Karpas-422 (cell line): Measurements from ENCODE around the gene EHMT2. TPM values are rescaled to one million over a fixed set of nuclear protein-coding genes. Genes with fewer than 3 reads are reported as not detected.
"Not testable (repeated sequence)": the region's sequence is repeated elsewhere in the genome, so short reads cannot be mapped to it uniquely, and the experiment has no call there.

Experiments
- DNase-seq: peaks from one replicate; pipeline ENCODE4 v3.0.0-alpha.2; 2015
- H2AFZ ChIP-seq: fragments of 200-600 bp; sonication (generic); 2 replicates; pipeline ENCODE4 v1.6.1; 2014; ENCODE audit warnings: antibody characterized with exemption, low read length, mixed read lengths
- H3K27ac ChIP-seq: fragments of 200-600 bp; sonication (generic); 2 replicates; pipeline ENCODE4 v1.5.1; 2014; ENCODE audit warnings: mild to moderate bottlenecking, low read length, moderate library complexity
- H3K27me3 ChIP-seq: fragments of 200-600 bp; sonication (generic); 2 replicates; pipeline ENCODE4 v1.6.1; 2014; ENCODE audit warnings: low read length, mixed read lengths
- H3K36me3 ChIP-seq: fragments of 200-600 bp; sonication (generic); 2 replicates; pipeline ENCODE4 v1.6.1; 2014; ENCODE audit warnings: low read length, mixed read lengths; ENCODE audit not compliant: insufficient read depth
- H3K4me1 ChIP-seq: fragments of 200-600 bp; sonication (generic); 2 replicates; pipeline ENCODE4 v1.6.1; 2014; ENCODE audit warnings: mild to moderate bottlenecking, low read length, mixed read lengths
- H3K4me2 ChIP-seq: fragments of 200-600 bp; sonication (generic); 2 replicates; pipeline ENCODE4 v1.6.1; 2014; ENCODE audit warnings: low read length, low read depth, mild to moderate bottlenecking; ENCODE audit not compliant: poor library complexity, severe bottlenecking
- H3K4me3 ChIP-seq: fragments of 200-600 bp; sonication (generic); 2 replicates; pipeline ENCODE4 v1.5.1; 2014; ENCODE audit warnings: mild to moderate bottlenecking, antibody characterized with exemption, low read length, mixed read lengths
- H3K79me2 ChIP-seq: fragments of 200-600 bp; sonication (generic); 2 replicates; pipeline ENCODE4 v1.6.1; 2014; ENCODE audit warnings: mild to moderate bottlenecking, low read length, mixed read lengths
- H3K9ac ChIP-seq: fragments of 200-600 bp; sonication (generic); 2 replicates; pipeline ENCODE4 v1.6.0; 2014; ENCODE audit warnings: low read length
- H3K9me2 ChIP-seq: fragments of 200-600 bp; sonication (generic), shearing (Covaris generic); replicated peaks from 2 replicates; pipeline ENCODE4 v1.6.0; 2014; ENCODE audit warnings: mild to moderate bottlenecking, low read length, moderate library complexity; ENCODE audit not compliant: insufficient read depth
- H3K9me3 ChIP-seq: fragments of 300-700, 200-600 bp; sonication (generic); 2 replicates; pipeline ENCODE4 v1.6.1; 2014; ENCODE audit warnings: low read length, mixed read lengths
- H4K20me1 ChIP-seq: fragments of 200-600 bp; sonication (generic); 2 replicates; pipeline ENCODE4 v1.6.1; 2014; ENCODE audit warnings: mild to moderate bottlenecking, antibody characterized with exemption, low read length, low read depth; ENCODE audit not compliant: insufficient read depth
- total RNA-seq: library from RNA; depleted of rRNA; stranded (reverse); fragments of >200 nt; shearing (Covaris generic); gene quantifications from 2 replicates; pipeline ENCODE4 v1.2.3, GENCODE V29; 2014; ENCODE audit warnings: low replicate concordance

EHMT2 gene
- total RNA-seq, 1 experiment from 2014 or later, result 40.0 TPM

DNA sequence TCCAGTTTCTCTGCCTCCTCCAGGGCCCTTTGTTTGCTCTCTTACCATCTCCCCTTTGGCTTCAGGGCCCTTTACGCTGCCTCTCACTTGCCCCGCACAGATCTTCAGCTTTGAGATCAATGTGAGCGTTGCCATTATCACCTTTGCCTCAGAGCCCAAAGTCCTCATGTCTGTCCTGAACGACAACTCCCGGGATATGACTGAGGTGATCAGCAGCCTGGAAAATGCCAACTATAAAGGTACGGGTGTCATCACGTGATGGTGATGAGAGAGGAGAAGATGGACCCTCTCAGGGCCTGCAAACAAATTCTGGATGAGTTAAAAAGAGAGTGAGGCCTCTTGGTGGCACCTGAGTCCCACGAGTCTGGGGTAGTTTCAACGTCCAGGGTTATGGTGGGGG is 38.3 kb upstream of the EHMT2 start:
- Histone ChIP-seq H3K4me2 (no peak overlapping the region), H3K36me3 (no peaks in the 10 kb centered on the region), H3K4me3 (no peak overlapping the region), H3K79me2 (no peaks in the 10 kb centered on the region), H3K9me3 (no peaks in the 10 kb centered on the region), H4K20me1 (no peaks in the 10 kb centered on the region), H3K4me1 (peaks cover 4% of the 10 kb centered on the region; the same call in 1 of the 2 replicates), H3K9ac (no peak overlapping the region), H3K27ac (no peak overlapping the region), H3K27me3 (no peaks in the 10 kb centered on the region), H3K9me2 (no peaks in the 10 kb centered on the region), H2AFZ (no peak overlapping the region)
- DNase-seq, result no peak

GRCh38 chr6:31935021-31935420 is 37.5 kb upstream of the EHMT2 start:
- H3K9me2 ChIP-seq, result no peaks in the 10 kb centered on the region
- H3K4me1 ChIP-seq, result peaks cover under 1% of the 10 kb centered on the region; the same call in 1 of the 2 replicates
- DNase-seq, result no peak
- H3K4me3 ChIP-seq, result no peak overlapping the region
- no peak overlapping the region for H2AFZ ChIP-seq
- no peaks in the 10 kb centered on the region for H3K79me2 ChIP-seq
- no peaks in the 10 kb centered on the region for H3K36me3 ChIP-seq
- H3K9me3 ChIP-seq, result no peaks in the 10 kb centered on the region
- H3K27ac ChIP-seq, result no peak overlapping the region
- no peaks in the 10 kb centered on the region for H4K20me1 ChIP-seq
- H3K9ac ChIP-seq, result no peak overlapping the region
- H3K4me2 ChIP-seq, result no peak overlapping the region
- no peaks in the 10 kb centered on the region for H3K27me3 ChIP-seq

- Histone ChIP-seq H3K4me2 (no peak overlapping the region), H3K4me3 (no peak overlapping the region), H3K9me3 (no peaks in the 10 kb centered on the region), H3K9ac (no peak overlapping the region), H2AFZ (no peak overlapping the region), H3K36me3 (no peaks in the 10 kb centered on the region), H3K27me3 (no peaks in the 10 kb centered on the region), H3K9me2 (no peaks in the 10 kb centered on the region), H3K27ac (no peak overlapping the region), H3K79me2 (no peaks in the 10 kb centered on the region), H4K20me1 (no peaks in the 10 kb centered on the region), H3K4me1 (no peaks in the 10 kb centered on the region)
- no peak for DNase-seq
These were observed 36.0 kb upstream of the EHMT2 start for GRCh38 chr6:31933537-31933936.

- not testable (repeated sequence) for H3K9ac ChIP-seq, H3K27ac ChIP-seq, H3K27me3 ChIP-seq, H3K4me3 ChIP-seq, H3K36me3 ChIP-seq, H3K4me2 ChIP-seq, H3K9me2 ChIP-seq, DNase-seq, H3K4me1 ChIP-seq, H2AFZ ChIP-seq, H3K9me3 ChIP-seq, H3K79me2 ChIP-seq, H4K20me1 ChIP-seq
These were observed 34.6 kb upstream of the EHMT2 start for GRCh38 chr6:31932137-31932536.

GRCh38 chr6:31930962-31931361 is 33.5 kb upstream of the EHMT2 start:
- no peak for DNase-seq

GRCh38 chr6:31928672-31928939 is 31.1 kb upstream of the EHMT2 start:
- Histone ChIP-seq H3K27ac (no peak overlapping the region), H4K20me1 (no peaks in the 10 kb centered on the region), H3K4me3 (no peak overlapping the region), H3K79me2 (no peaks in the 10 kb centered on the region), H3K4me1 (no peaks in the 10 kb centered on the region), H3K27me3 (no peaks in the 10 kb centered on the region), H3K4me2 (no peak overlapping the region), H3K9me3 (no peaks in the 10 kb centered on the region), H3K9me2 (no peaks in the 10 kb centered on the region), H3K9ac (no peak overlapping the region), H3K36me3 (no peaks in the 10 kb centered on the region), H2AFZ (no peak overlapping the region)
- no peak for DNase-seq

More at GRCh38 chr6:31930962-31931361, 33.5 kb upstream of the EHMT2 start:
- no peak overlapping the region for H2AFZ ChIP-seq
- H3K9me3 ChIP-seq, result no peaks in the 10 kb centered on the region
- no peaks in the 10 kb centered on the region for H3K4me1 ChIP-seq
- no peak overlapping the region for H3K4me3 ChIP-seq
- no peaks in the 10 kb centered on the region for H3K27me3 ChIP-seq
- H3K9ac ChIP-seq, result no peak overlapping the region
- H3K27ac ChIP-seq, result no peak overlapping the region
- H3K4me2 ChIP-seq, result no peak overlapping the region
- no peaks in the 10 kb centered on the region for H4K20me1 ChIP-seq
- no peaks in the 10 kb centered on the region for H3K9me2 ChIP-seq
- no peaks in the 10 kb centered on the region for H3K36me3 ChIP-seq
- H3K79me2 ChIP-seq, result no peaks in the 10 kb centered on the region

- H2AFZ ChIP-seq, result no peak overlapping the region
These were observed 30.6 kb upstream of the EHMT2 start for GRCh38 chr6:31927863-31928671.

DNA sequence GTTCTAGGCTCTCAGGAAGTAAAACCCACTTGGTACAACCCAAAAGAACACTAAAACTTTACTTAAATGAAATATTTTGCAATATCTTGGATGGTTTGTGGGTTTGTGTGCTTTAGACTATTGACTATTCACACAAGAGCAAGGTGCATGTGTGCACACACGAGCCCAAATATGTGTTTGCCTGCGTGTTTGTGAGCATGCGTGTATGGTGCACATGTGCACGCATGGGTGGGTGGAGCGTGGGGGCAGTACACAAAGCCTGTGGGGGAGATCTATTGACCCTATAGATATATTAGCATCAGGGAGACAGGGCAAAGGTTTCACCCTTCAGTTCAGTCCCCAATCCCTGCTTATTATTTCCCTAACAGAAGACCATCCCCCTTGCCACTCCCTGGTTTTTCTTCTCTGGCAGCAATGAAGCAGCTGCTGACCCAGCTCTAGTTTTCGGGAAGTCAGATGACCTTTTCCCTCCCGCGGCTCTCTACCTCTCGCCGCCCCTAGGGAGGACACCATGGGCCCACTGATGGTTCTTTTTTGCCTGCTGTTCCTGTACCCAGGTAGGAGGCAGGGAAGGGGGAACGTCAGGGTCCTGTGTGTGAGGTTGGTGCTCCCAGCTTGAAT is 29.9 kb upstream of the EHMT2 start, which contains the start of gene C2:
TSS of gene C2 (plus strand) at position 476 of the 621 bp plus-strand sequence. CDS start at position 512, 36 bp downstream.
- no peak for DNase-seq
- Histone ChIP-seq H3K9me2 (no peaks in the 10 kb centered on the region), H3K27me3 (no peaks in the 10 kb centered on the region), H4K20me1 (no peaks in the 10 kb centered on the region), H3K27ac (no peak within 1 kb of the TSS), H3K4me1 (no peaks in the 10 kb centered on the region), H3K9me3 (no peaks in the 10 kb centered on the region), H3K4me2 (no peak within 1 kb of the TSS), H3K79me2 (no peaks in the 10 kb centered on the region), H3K4me3 (no peak within 1 kb of the TSS), H3K9ac (no peak within 1 kb of the TSS), H2AFZ (no peak within 1 kb of the TSS), H3K36me3 (no peaks in the 10 kb centered on the region)

More at GRCh38 chr6:31927863-31928671, 30.6 kb upstream of the EHMT2 start:
- Histone ChIP-seq H3K9me3 (no peaks in the 10 kb centered on the region), H4K20me1 (no peaks in the 10 kb centered on the region), H3K9ac (no peak overlapping the region), H3K27ac (no peak overlapping the region), H3K79me2 (no peaks in the 10 kb centered on the region), H3K36me3 (no peaks in the 10 kb centered on the region), H3K9me2 (no peaks in the 10 kb centered on the region), H3K27me3 (no peaks in the 10 kb centered on the region), H3K4me1 (no peaks in the 10 kb centered on the region), H3K4me3 (no peak overlapping the region), H3K4me2 (no peak overlapping the region)
- DNase-seq, result no peak
